Measurements from ENCODE around the gene GOLGA8B. TPM values are rescaled to one million over a fixed set of nuclear protein-coding genes. Genes with fewer than 3 reads are reported as not detected.
"Not testable (repeated sequence)": the region's sequence is repeated elsewhere in the genome, so short reads cannot be mapped to it uniquely, and the experiment has no call there.

The GOLGA8B gene
- total RNA-seq, 3 donors from 2014 or later (not counting 1 experiment from before 2014, with no cell fraction given): 156 to 239 (median 183) TPM

GRCh38 chr15:34572019-34572641 is 11.3 kb downstream of the GOLGA8B start:
- H3K4me3 ChIP-seq (ENCODE audit: low read length); H3K27me3 ChIP-seq (ENCODE audit: control insufficient read depth, insufficient read depth, low read length); intact Hi-C loops (cut with micrococcal nuclease); DNase-seq; H3K27me3 Mint-ChIP-seq (ENCODE audit: low read depth in 2 of 2); H3K4me1 ChIP-seq (ENCODE audit: control insufficient read depth, insufficient read depth, low read length); H3K9me3 ChIP-seq (ENCODE audit: control insufficient read depth, insufficient read depth, low read length); H3K9me3 Mint-ChIP-seq; H3K27ac ChIP-seq (ENCODE audit: low read length); H3K36me3 Mint-ChIP-seq; H3K36me3 ChIP-seq (ENCODE audit: control insufficient read depth, insufficient read depth, low read length): not testable (repeated sequence)
- Mint-ChIP-seq H3K4me1 (peaks cover 11 to 35% of the 10 kb centered on the region in 2 donors), H3K4me3 (peak overlapping the region; percentile 74), H3K27ac (peak overlapping the region; percentile 73 to 84)
- peak in 2 of 3 donors; percentile 36 to 73 for ATAC-seq
- WGBS (ENCODE audit: insufficient coverage): 80% methylated on average over 11 of the region's 13 CpGs

- H3K36me3 ChIP-seq (ENCODE audit: control insufficient read depth, insufficient read depth, low read length); H3K9me3 Mint-ChIP-seq; intact Hi-C loops (cut with micrococcal nuclease); H3K4me3 Mint-ChIP-seq; H3K27me3 Mint-ChIP-seq (ENCODE audit: low read depth in 2 of 2); H3K4me3 ChIP-seq (ENCODE audit: low read length); H3K27ac Mint-ChIP-seq; H3K4me1 ChIP-seq (ENCODE audit: control insufficient read depth, insufficient read depth, low read length); DNase-seq; H3K27me3 ChIP-seq (ENCODE audit: control insufficient read depth, insufficient read depth, low read length); H3K9me3 ChIP-seq (ENCODE audit: control insufficient read depth, insufficient read depth, low read length); H3K36me3 Mint-ChIP-seq; ATAC-seq; H3K27ac ChIP-seq (ENCODE audit: low read length): not testable (repeated sequence)
- H3K4me1 Mint-ChIP-seq: peaks cover 11 to 22% of the 10 kb centered on the region in 2 donors
- WGBS (ENCODE audit: insufficient coverage): 65% methylated on average over 4 of the region's 4 CpGs
Measured at GRCh38 chr15:34569670-34570396, 13.6 kb downstream of the GOLGA8B start.

GRCh38 chr15:34567174-34567573 is 16.3 kb downstream of the GOLGA8B start:
- H3K9me3 Mint-ChIP-seq; H3K27ac Mint-ChIP-seq; H3K4me3 ChIP-seq (ENCODE audit: low read length); intact Hi-C loops (cut with micrococcal nuclease); H3K36me3 ChIP-seq (ENCODE audit: control insufficient read depth, insufficient read depth, low read length); H3K9me3 ChIP-seq (ENCODE audit: control insufficient read depth, insufficient read depth, low read length); H3K4me1 ChIP-seq (ENCODE audit: control insufficient read depth, insufficient read depth, low read length); H3K27ac ChIP-seq (ENCODE audit: low read length); H3K4me3 Mint-ChIP-seq; H3K36me3 Mint-ChIP-seq; H3K27me3 ChIP-seq (ENCODE audit: control insufficient read depth, insufficient read depth, low read length); H3K27me3 Mint-ChIP-seq (ENCODE audit: low read depth in 2 of 2); DNase-seq: not testable (repeated sequence)
- 44% methylated on average over 6 of the region's 12 CpGs for WGBS (ENCODE audit: insufficient coverage)
- H3K4me1 Mint-ChIP-seq: peaks cover 4 to 13% of the 10 kb centered on the region in 2 donors
- peak in 1 of 3 donors; percentile 54 for ATAC-seq

GRCh38 chr15:34564711-34565110 is 18.7 kb downstream of the GOLGA8B start:
- H3K4me1 Mint-ChIP-seq; H3K27me3 ChIP-seq (ENCODE audit: control insufficient read depth, insufficient read depth, low read length); H3K4me1 ChIP-seq (ENCODE audit: control insufficient read depth, insufficient read depth, low read length); intact Hi-C loops (cut with micrococcal nuclease); H3K27ac Mint-ChIP-seq; DNase-seq; H3K27me3 Mint-ChIP-seq (ENCODE audit: low read depth in 2 of 2); H3K36me3 Mint-ChIP-seq; H3K9me3 ChIP-seq (ENCODE audit: control insufficient read depth, insufficient read depth, low read length); H3K4me3 Mint-ChIP-seq; H3K27ac ChIP-seq (ENCODE audit: low read length); H3K9me3 Mint-ChIP-seq; H3K36me3 ChIP-seq (ENCODE audit: control insufficient read depth, insufficient read depth, low read length); H3K4me3 ChIP-seq (ENCODE audit: low read length); ATAC-seq: not testable (repeated sequence)
- WGBS (ENCODE audit: insufficient coverage): 75% methylated on average over 4 of the region's 5 CpGs

GRCh38 chr15:34560814-34561213 is 22.6 kb downstream of the GOLGA8B start:
- intact Hi-C loops (cut with micrococcal nuclease); H3K9me3 Mint-ChIP-seq; H3K4me3 Mint-ChIP-seq: not testable (repeated sequence)

GRCh38 chr15:34559764-34560163 is 23.7 kb downstream of the GOLGA8B start:
- H3K4me1 ChIP-seq (ENCODE audit: control insufficient read depth, insufficient read depth, low read length); H3K27me3 Mint-ChIP-seq (ENCODE audit: low read depth in 2 of 2); H3K4me1 Mint-ChIP-seq; intact Hi-C loops (cut with micrococcal nuclease); H3K9me3 ChIP-seq (ENCODE audit: control insufficient read depth, insufficient read depth, low read length); H3K27ac Mint-ChIP-seq; H3K36me3 Mint-ChIP-seq; H3K27me3 ChIP-seq (ENCODE audit: control insufficient read depth, insufficient read depth, low read length); H3K36me3 ChIP-seq (ENCODE audit: control insufficient read depth, insufficient read depth, low read length); H3K4me3 ChIP-seq (ENCODE audit: low read length); DNase-seq; H3K27ac ChIP-seq (ENCODE audit: low read length); H3K9me3 Mint-ChIP-seq; H3K4me3 Mint-ChIP-seq: not testable (repeated sequence)
- peak in 1 of 3 donors; percentile 11 for ATAC-seq
- WGBS (ENCODE audit: insufficient coverage): no CpG with 5 or more reads among the region's 5 CpGs

More at GRCh38 chr15:34560814-34561213, 22.6 kb downstream of the GOLGA8B start:
- H3K36me3 Mint-ChIP-seq; H3K27ac ChIP-seq (ENCODE audit: low read length); H3K4me3 ChIP-seq (ENCODE audit: low read length); H3K9me3 ChIP-seq (ENCODE audit: control insufficient read depth, insufficient read depth, low read length); H3K4me1 Mint-ChIP-seq; DNase-seq; H3K27me3 Mint-ChIP-seq (ENCODE audit: low read depth in 2 of 2); H3K4me1 ChIP-seq (ENCODE audit: control insufficient read depth, insufficient read depth, low read length); H3K27ac Mint-ChIP-seq; H3K27me3 ChIP-seq (ENCODE audit: control insufficient read depth, insufficient read depth, low read length); H3K36me3 ChIP-seq (ENCODE audit: control insufficient read depth, insufficient read depth, low read length): not testable (repeated sequence)
- peak in 1 of 3 donors; percentile 31 for ATAC-seq
- WGBS (ENCODE audit: insufficient coverage): no CpG with 5 or more reads among the region's 6 CpGs

GRCh38 chr15:34555162-34555561 is 28.3 kb downstream of the GOLGA8B start:
- H3K4me1 Mint-ChIP-seq; H3K9me3 ChIP-seq (ENCODE audit: control insufficient read depth, insufficient read depth, low read length); DNase-seq; H3K4me3 Mint-ChIP-seq; H3K27me3 Mint-ChIP-seq (ENCODE audit: low read depth in 2 of 2); ATAC-seq; H3K27ac ChIP-seq (ENCODE audit: low read length); H3K27me3 ChIP-seq (ENCODE audit: control insufficient read depth, insufficient read depth, low read length); H3K4me1 ChIP-seq (ENCODE audit: control insufficient read depth, insufficient read depth, low read length); H3K36me3 Mint-ChIP-seq; H3K9me3 Mint-ChIP-seq; H3K36me3 ChIP-seq (ENCODE audit: control insufficient read depth, insufficient read depth, low read length); H3K4me3 ChIP-seq (ENCODE audit: low read length); intact Hi-C loops (cut with micrococcal nuclease); H3K27ac Mint-ChIP-seq: not testable (repeated sequence)
- no CpG with 5 or more reads among the region's 7 CpGs for WGBS (ENCODE audit: insufficient coverage)

- ATAC-seq; H3K4me3 Mint-ChIP-seq; H3K27me3 ChIP-seq (ENCODE audit: control insufficient read depth, insufficient read depth, low read length); H3K4me3 ChIP-seq (ENCODE audit: low read length); H3K4me1 ChIP-seq (ENCODE audit: control insufficient read depth, insufficient read depth, low read length); H3K9me3 Mint-ChIP-seq; H3K27ac Mint-ChIP-seq; DNase-seq; H3K36me3 ChIP-seq (ENCODE audit: control insufficient read depth, insufficient read depth, low read length); H3K27ac ChIP-seq (ENCODE audit: low read length); H3K27me3 Mint-ChIP-seq (ENCODE audit: low read depth in 2 of 2); H3K9me3 ChIP-seq (ENCODE audit: control insufficient read depth, insufficient read depth, low read length); H3K4me1 Mint-ChIP-seq; intact Hi-C loops (cut with micrococcal nuclease); H3K36me3 Mint-ChIP-seq: not testable (repeated sequence)
- no CpG with 5 or more reads among the region's 9 CpGs for WGBS (ENCODE audit: insufficient coverage)
Measured at GRCh38 chr15:34554716-34555115, 28.7 kb downstream of the GOLGA8B start.
